Measurements from ENCODE around the gene ATG13.

Gene ATG13

DNA sequence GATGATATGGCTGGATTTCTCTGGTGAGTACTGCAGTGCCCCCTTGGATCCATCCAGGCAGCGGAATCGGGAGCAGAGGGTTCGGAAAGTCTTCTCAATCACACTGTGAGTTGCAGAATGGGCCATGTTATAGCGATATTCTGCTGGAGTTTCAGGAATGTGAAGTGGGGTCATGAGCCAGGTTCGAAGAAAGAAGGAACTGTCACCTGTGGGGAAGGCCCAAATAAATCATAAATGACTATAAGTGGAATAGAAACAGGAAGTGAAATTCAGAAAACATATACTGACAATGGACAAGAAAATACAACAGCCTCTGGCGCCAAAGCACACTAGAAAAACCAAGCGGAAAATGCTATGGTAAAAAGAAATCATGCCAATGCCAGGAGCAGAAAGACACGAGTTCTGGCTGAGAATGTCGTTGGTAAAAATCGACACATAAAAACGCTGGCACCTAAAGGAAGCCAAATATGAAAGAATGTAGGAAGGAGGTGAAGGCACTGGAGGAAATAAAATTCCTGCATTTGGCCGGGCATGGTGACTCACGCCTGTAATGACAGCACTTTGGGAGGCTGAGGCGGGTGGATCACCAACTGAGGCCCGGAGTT, 13.5 kb upstream of the ATG13 start:
- no peak for DNase-seq

GRCh38 chr11:46604796-46605195, 12.6 kb upstream of the ATG13 start:
- in situ Hi-C loops (cut with MboI; ENCODE audit: low pct_unique_long_range_greater_than_20kb, low sequenced_read_pairs), result no loop called here
- no peak for DNase-seq

More for the DNA sequence above, 13.5 kb upstream of the ATG13 start:
- in situ Hi-C loops (cut with MboI; ENCODE audit: low pct_unique_long_range_greater_than_20kb, low sequenced_read_pairs), result no loop called here

GRCh38 chr11:46607516-46607915, 9.8 kb upstream of the ATG13 start:
- DNase-seq, result no peak
- in situ Hi-C loops (cut with MboI; ENCODE audit: low pct_unique_long_range_greater_than_20kb, low sequenced_read_pairs), result no loop called here

DNA sequence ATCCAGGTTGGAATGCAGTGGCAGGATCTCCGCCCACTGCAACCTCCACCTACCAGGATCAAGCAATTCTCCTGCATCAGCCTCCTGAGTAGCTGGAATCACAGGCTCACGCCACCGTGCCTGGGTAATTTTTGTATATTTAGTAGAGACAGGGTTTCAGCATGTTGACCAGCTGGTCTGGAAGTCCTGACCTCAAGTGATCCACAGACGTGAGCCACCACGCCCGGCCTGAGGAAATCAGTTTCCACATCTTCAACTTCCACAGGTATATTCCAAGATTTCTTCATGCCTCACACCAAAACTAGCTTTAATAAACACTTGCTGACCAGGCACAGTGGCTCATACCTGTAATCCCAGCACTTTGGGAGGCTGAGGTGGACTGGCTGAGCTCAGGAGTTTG, 8.0 kb upstream of the ATG13 start:
- in situ Hi-C loops (cut with MboI; ENCODE audit: low pct_unique_long_range_greater_than_20kb, low sequenced_read_pairs), result no loop called here
- no peak for DNase-seq

DNA sequence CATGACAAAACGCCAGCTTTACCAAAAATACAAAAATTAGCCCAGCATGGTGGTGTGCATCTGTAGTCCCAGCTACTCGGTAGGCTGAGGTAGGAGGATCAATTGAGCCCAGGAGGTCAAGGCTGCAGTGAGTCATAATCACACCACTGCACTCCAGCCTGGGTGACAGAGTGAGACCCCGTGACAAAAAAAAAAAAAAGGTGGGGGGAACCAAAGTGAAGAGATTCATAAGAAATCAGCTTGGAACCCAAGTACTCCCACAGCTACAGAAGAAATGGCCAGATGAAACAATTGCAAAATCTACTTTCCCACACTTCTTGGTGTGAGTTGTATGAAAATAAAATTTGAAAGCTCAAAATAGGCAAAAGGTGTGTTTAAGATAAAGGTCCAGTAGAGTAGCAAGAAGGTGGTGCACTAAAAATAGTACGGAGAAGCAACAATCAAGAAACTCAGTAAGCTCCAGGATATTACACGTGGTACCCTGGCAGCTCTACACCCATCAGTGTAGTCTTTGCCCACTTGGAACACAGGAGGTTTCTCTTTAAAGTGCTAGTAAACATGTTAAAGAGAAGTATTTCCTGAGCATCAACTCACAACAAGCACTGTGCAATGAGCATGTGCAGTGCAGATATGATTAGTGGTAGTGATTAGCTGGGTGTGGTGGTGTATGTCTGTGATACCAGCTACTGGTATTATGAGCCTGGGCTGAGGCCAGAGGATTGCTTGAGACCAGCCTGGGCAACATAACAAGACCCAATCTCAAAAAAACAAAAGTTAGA, 5.6 kb upstream of the ATG13 start:
- in situ Hi-C loops (cut with MboI; ENCODE audit: low pct_unique_long_range_greater_than_20kb, low sequenced_read_pairs), result no loop called here
- no peak for DNase-seq

DNA sequence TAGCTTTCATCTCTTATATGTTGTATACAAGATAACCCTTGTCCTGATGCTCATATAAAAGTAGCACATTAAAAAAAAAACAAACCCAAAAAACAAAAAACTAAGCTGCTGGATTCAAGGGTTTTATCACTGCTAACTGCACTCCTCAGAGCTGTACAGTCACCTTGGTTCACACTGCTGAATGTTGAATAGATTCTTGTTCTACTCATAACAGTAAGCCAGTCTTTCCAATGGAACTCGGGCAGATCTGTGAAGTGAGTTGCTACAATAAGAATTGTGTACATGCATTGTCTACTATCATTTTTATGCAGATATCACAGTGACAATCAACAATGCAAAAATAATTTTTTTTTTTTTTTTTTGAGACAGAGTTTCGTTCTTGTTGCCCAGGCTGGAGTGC, 5.0 kb upstream of the ATG13 start:
- no peak for DNase-seq
- in situ Hi-C loops (cut with MboI; ENCODE audit: low pct_unique_long_range_greater_than_20kb, low sequenced_read_pairs), result no loop called here

GRCh38 chr11:46615756-46616155, 1.6 kb upstream of the ATG13 start:
- no peak for DNase-seq
- in situ Hi-C loops (cut with MboI; ENCODE audit: low pct_unique_long_range_greater_than_20kb, low sequenced_read_pairs), result no loop called here

DNA sequence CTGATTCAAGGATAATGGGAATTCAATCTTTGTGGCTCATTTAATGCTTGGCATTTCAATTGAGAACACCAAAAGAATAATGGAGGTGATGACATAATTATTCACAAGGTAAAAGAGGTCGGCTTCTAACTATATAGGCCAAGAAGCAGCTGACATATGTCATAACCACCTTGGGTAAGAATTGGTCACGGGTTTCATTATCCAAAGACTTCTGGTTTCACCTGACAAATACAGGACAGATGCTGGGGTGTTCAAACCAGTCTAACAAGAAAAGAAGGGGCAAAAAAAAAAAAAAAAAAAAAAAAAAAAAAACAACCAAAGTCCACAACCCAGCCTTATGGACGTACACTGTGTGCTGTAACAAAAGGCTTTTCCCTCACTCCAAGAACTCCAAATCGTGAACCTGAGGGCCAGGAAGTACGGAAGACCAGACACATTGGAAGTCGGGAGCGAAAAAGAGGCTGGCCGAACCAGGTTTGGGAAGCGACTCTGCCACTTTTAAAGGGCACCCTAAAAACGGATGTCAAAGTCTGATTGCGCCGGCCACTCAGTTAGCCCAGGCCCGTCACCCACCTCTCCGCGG, 711 bp upstream of the ATG13 start:
- no peak for DNase-seq

GRCh38 chr11:46617972-46618314, 590 bp downstream of the ATG13 start:
- DNase-seq, result no peak
- in situ Hi-C loops (cut with MboI; ENCODE audit: low pct_unique_long_range_greater_than_20kb, low sequenced_read_pairs), result no loop called here

More for the DNA sequence above, 711 bp upstream of the ATG13 start:
- in situ Hi-C loops (cut with MboI; ENCODE audit: low pct_unique_long_range_greater_than_20kb, low sequenced_read_pairs), result no loop called here

GRCh38 chr11:46618837-46619236, 1.5 kb downstream of the ATG13 start:
- DNase-seq, result no peak
- in situ Hi-C loops (cut with MboI; ENCODE audit: low pct_unique_long_range_greater_than_20kb, low sequenced_read_pairs), result no loop called here

DNA sequence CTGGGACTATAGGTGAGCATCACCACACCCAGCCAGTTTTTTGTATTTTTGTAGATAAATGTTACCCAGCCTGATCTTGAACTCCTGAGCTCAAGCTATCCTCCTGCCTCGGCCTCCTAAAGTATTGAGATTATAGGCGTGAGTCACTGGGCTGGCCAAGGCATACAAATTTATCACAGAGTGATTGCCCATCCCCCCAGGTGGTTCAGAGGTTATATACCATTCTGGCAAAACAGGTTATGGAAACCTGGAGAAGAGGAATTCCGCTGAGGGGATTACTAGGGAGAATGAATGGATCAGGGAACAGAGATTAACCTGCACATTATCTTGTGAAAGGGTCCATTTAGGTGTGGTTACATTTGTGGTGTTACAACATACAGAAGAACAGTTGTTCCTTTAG, 8.1 kb downstream of the ATG13 start:
- in situ Hi-C loops (cut with MboI; ENCODE audit: low pct_unique_long_range_greater_than_20kb, low sequenced_read_pairs), result no loop called here
- no peak for DNase-seq

DNA sequence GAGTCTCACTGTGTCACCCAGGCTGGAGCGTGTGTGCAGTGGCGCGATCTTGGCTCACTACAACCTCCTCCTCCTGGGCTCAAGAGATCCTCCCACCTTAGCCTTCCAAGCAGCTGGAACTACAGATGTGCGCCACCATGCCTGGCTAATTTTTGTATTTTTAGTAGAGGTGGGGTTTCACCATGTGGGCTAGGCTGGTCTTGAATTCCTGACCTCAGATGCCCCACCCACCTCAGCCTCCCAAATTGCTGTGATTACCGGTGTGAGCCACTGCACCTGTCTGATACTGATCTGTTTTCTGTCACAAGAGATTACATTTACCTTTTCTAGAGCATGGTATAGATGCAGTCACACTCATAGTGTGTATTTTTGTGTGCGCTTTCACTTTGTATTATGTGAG, 11.6 kb downstream of the ATG13 start:
- in situ Hi-C loops (cut with MboI; ENCODE audit: low pct_unique_long_range_greater_than_20kb, low sequenced_read_pairs), result no loop called here
- no peak for DNase-seq

- in situ Hi-C loops (cut with MboI; ENCODE audit: low pct_unique_long_range_greater_than_20kb, low sequenced_read_pairs), result no loop called here
- DNase-seq, result no peak
These were observed 12.9 kb downstream of the ATG13 start for GRCh38 chr11:46630237-46630636.

GRCh38 chr11:46631676-46632075, 14.3 kb downstream of the ATG13 start:
- in situ Hi-C loops (cut with MboI; ENCODE audit: low pct_unique_long_range_greater_than_20kb, low sequenced_read_pairs), result no loop called here
- DNase-seq, result no peak

GRCh38 chr11:46632502-46632901, 15.1 kb downstream of the ATG13 start:
- no peak for DNase-seq
- in situ Hi-C loops (cut with MboI; ENCODE audit: low pct_unique_long_range_greater_than_20kb, low sequenced_read_pairs), result no loop called here

DNA sequence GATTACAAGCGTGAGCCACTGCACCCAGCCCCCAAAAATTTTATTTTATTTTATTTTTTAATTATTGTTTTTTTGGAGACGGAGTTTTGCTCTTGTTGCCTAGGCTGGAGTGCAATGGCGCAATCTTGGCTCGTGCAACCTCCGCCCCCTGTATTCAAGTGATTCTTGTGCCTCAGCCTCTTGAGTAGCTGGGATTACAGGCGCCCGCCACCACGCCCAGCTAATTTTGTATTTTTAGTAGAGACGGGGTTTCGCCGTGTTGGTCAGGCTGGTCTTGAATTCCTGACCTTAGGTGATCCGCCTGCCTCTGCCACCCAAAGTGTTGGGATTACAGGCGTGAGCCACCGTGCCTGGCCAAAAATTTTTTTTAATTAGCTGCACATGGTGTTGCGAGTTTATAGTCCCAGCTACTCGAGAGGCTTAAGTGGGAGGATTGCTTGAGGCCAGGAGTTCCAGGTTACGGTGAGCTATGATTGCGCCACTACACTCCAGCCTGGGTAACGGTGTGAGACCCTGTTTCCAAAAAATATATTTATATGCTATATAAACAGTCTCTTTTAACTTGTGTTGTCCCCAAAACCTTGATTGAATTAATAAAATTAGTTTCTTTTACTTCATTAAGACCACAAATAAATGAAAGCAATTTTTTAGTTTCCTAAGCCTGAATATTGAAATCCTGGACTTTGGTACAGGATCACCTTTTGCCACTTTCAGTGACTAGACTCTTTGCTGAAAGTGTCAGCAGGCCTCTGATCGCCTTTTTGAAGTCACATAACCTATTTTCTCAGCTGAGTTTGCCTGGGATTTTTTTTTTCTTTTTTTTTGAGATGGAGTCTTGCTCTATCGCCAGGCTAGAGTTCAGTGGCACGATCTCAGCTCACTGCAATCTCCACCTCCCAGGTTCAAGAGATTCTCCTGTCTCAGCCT, 16.2 kb downstream of the ATG13 start:
- in situ Hi-C loops (cut with MboI; ENCODE audit: low pct_unique_long_range_greater_than_20kb, low sequenced_read_pairs), result no loop called here
- DNase-seq, result no peak

GRCh38 chr11:46635557-46636139, 18.3 kb downstream of the ATG13 start:
- DNase-seq, result no peak
- in situ Hi-C loops (cut with MboI; ENCODE audit: low pct_unique_long_range_greater_than_20kb, low sequenced_read_pairs), result no loop called here

DNA sequence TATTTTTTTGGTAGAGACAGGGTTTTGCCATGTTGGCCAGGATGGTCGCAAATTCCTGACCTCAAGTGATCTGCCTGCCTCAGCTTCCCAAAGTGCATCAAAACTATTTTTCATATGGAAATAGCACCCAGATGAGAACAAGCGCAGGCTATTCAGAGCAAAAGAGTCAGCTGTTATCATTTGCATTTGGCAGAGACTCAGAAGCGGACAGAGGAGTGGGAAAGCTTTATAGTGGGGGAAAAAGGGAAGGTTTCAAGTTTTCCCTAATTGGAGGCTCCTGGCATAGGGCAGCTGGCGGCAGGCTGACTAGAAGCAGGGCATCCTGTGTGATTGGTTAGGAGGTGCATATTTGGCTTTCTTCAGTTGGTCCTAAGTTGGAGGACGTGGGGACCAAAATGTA, 20.2 kb downstream of the ATG13 start:
- in situ Hi-C loops (cut with MboI; ENCODE audit: low pct_unique_long_range_greater_than_20kb, low sequenced_read_pairs), result no loop called here
- DNase-seq, result no peak

- in situ Hi-C loops (cut with MboI; ENCODE audit: low pct_unique_long_range_greater_than_20kb, low sequenced_read_pairs), result no loop called here
- peak; percentile 92 for DNase-seq
These were observed 22.0 kb downstream of the ATG13 start for GRCh38 chr11:46639197-46639839.

Measured in KBM-7 (cell line).